H54 (cell line): ENCODE measurements around the gene KDM5B.

Source experiments
- DNase-seq: peaks from one replicate; pipeline ENCODE4 v3.0.0; 2011; ENCODE audit warnings: low spot score, mixed read lengths; ENCODE audit not compliant: insufficient read length
- FAIRE-seq: peaks from 3 replicates; lab custom pipeline; 2011; peaks lifted over from hg19 to GRCh38; lab: Jason Lieb, UNC
- POLR2A ChIP-seq: IDR thresholded peaks from 2 replicates; pipeline ENCODE4 v1.6.1; 2011; ENCODE audit warnings: low read depth, mild to moderate bottlenecking, low read length

KDM5B gene

DNA sequence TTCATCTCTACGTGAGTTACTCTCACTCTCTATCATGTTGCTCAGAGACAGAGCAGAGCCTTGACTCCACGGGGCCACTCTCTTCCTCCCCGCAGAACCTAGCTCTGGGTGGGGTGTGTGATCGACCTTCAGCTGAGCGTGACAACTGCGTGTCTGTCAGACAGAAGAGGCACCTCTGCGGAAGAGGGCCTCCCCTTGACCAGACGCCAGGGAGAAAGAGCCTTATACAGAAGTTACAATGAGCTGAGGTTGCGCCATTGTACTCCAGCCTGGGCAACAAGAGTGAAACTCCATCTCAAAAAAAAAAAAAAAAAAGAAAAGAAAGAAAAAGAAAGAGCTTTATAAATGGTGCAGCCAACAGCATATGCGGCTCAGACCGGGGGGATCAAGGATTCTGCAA is 120.9 kb downstream of the KDM5B start:
- no peak for DNase-seq
- no peak for TF ChIP-seq POLR2A
- no peak for FAIRE-seq

DNA sequence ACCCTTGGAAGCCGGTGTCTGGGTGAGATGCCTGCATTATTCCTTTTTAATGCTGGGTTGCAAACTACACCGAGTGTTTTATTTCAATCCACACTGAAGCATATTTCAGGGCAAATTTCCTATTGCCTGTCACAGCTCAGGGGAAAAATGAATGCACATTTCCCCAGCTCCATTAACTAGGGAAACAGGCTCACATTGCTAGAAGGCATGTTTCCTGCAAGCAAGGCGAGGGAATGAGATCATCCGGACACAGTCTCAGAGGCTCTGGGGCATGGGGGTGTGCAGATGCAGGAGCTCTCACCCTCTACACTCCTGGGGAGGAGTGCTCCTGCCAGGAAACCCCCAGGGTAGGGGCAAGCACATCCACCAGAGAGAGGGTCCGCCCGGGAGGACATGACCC is 122.6 kb downstream of the KDM5B start:
- no peak for TF ChIP-seq POLR2A
- no peak for FAIRE-seq

DNA sequence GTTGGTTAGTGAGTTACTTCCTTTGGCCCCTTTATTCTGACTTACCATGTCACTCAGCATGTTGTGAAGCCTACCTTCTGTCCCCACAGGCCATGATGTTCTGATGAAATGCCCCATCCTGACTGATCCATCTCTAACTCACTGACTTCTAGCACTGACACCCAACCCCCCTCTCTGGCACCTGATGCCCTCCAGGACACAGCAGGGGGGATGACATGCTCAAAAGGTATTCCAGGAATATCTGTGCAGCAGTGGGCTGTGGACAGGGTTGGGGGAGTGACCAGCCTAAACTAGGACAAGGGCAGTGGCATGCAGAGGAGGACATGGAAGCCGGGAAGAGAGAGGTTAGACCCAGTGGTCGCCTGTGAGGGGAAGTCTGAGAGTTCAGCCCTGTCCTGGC is 123.5 kb downstream of the KDM5B start:
- FAIRE-seq (no peak), DNase-seq (no peak)
- no peak for TF ChIP-seq POLR2A

More for the DNA sequence above, 122.6 kb downstream of the KDM5B start:
- no peak for DNase-seq

DNA sequence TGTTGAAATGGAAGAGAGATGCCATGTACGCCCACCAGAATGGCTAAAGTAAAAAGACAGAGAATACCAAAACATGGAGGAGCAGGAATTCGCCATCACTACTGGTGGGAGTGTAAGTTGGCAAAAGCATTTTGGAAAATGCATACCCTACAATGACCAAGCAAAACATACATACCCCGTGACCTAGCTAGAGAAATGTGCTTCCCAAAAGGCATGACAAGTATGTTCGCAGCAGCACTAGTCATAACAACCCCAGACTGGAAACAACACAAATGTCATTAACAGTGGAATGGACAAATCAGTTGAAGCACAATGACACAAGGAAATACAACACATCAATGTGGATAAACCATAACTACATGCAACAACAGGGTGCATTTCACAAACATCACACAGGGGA is 125.2 kb downstream of the KDM5B start:
- DNase-seq, result no peak
- no peak for FAIRE-seq
- no peak for TF ChIP-seq POLR2A

DNA sequence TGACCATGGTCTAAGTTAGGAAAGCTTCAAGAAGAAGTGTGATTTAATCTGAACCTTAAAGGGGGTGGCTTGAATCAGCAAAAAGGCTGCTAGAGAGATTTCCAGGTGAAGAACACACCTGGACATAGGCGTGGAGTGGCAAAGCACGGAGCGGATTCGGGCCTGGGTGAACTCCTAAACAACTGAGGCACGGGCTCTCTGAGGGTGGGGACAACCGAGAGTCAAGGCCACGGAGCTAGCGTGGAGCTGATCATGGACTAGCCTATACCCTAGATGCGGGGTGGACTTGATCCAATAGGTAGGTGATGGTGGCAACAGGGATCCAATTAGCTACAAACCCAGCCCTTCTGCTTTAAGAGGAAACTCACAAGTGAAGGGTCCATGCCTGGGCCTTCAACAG is 125.7 kb downstream of the KDM5B start:
- no peak for FAIRE-seq
- DNase-seq, result no peak
- TF ChIP-seq POLR2A, result no peak

DNA sequence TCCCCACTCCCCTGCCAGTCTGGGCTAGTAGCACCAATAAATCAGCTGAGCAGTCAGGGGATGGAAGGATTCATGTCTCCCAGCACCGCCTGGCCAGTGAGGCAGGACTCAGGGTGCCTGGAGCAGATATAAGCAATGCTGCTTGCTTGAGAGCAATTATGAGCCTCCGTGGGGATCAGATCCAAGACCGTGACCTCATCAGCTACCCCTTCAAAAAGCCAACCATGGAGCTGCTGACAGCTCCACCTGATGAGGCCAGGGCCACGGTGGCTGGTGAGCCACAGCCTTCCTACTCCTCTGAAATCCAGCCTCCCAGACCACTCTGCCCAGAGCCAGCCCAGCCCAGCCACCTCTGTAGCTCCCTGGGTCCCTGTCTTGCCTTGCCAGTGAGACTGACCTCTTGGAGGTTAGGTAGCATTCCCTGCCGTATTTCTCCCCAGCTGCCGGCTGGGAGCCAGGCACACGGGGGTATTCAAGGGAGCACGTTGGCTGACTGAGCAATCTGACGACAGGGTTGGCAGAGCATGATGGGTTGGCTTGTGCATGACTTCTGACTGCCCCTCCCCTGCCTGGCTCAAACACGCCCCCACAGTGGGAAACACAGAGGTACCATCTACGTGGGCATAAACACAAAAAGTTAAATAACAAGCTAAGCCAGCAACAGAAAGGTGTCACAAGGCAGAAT is 126.3 kb downstream of the KDM5B start:
- TF ChIP-seq POLR2A, result no peak
- DNase-seq (no peak), FAIRE-seq (no peak)

DNA sequence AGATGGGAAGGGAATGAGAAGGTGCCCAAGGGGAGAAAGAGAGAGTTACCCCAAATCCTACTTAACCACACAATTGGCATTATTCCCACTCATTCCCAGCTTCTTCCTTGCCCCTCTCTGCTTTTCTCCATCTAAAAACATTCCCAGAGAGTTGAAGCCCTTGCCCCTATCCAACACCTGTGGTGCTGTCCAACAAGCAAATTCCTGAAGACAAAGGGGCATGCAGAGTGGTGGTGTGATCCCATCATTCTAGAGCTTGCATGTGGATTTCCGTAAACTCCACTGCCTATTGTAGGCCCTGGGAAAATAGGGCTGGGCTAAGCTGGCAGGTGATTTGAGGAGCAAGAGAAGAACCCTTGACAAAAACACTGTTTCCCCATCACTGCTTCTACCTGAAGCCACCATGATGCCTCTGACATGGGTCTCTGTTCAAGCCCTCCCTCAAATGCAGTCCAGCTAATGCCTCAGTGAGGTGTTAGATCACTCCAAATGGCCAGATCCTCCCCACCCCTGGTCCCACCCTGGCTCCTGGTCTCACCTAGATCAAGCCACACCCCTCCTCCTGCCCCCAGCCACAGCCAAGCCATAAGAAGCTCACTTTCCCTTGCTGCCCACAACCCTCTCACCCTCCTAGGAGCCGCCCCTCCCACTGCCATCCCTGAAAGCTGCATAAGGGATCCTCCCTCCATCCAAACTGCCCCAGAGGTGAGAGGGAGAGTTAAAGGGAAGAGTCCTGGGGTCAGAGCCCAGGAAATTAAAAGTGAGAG is 127.5 kb downstream of the KDM5B start:
- FAIRE-seq (no peak), DNase-seq (no peak)
- no peak for TF ChIP-seq POLR2A

DNA sequence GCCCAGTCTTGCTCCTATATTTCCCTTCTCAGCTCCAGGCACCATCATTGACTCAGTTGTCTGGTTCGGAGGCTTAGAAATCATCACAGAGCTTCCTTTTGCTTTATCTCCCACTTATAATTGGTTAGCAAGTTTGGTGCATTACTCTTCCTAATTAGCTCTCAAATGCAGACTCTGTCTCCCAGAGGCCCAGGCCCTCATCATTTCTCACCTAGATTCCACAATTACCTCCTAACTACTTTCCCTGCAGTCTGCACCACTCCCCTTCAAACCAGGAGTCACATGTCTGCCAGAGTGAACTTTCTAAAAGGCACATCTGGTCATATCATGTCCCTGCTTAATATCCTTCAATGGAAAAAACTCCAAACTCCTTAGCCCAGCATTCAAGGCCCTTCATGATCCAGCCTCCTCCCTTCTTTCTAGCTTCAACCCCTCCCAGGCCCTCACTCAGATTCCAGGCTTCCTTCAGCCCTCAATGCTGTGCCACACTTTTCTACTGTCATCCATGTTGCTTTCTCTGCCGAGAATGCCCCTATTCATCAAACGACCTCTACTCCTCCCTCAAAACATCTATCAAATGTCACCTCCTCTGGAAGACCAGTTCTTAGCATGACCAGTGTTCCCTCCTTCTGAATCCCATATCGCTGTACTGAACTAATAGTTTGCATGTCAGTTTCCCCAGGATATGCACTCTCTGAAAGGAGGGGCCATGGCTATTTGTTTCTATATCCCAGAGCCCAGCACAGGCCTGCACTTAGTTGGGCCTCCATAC is 128.6 kb downstream of the KDM5B start:
- TF ChIP-seq POLR2A, result no peak
- no peak for FAIRE-seq
- DNase-seq, result no peak

DNA sequence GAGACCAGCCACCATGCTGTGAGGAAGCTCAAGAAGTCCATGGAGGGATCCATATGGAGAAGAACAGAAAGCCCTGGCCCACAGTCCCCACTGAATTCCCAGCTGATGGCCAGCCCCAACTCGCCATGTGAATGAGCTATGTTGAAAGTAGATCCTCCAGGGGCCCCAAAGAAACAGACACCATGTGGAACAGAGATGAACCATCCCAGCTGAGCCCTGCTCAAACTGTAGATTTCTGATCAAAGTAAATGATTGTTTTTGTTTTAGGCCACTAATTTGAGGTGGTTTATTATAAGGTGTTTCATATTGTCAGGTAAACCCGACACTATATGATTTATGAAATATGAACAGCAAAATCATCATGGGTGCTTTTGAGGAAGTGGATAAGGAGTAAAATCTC is 130.8 kb downstream of the KDM5B start:
- DNase-seq (no peak), FAIRE-seq (no peak)
- no peak for TF ChIP-seq POLR2A
